ENCODE results near the gene ABTB2.

The ABTB2 gene

DNA sequence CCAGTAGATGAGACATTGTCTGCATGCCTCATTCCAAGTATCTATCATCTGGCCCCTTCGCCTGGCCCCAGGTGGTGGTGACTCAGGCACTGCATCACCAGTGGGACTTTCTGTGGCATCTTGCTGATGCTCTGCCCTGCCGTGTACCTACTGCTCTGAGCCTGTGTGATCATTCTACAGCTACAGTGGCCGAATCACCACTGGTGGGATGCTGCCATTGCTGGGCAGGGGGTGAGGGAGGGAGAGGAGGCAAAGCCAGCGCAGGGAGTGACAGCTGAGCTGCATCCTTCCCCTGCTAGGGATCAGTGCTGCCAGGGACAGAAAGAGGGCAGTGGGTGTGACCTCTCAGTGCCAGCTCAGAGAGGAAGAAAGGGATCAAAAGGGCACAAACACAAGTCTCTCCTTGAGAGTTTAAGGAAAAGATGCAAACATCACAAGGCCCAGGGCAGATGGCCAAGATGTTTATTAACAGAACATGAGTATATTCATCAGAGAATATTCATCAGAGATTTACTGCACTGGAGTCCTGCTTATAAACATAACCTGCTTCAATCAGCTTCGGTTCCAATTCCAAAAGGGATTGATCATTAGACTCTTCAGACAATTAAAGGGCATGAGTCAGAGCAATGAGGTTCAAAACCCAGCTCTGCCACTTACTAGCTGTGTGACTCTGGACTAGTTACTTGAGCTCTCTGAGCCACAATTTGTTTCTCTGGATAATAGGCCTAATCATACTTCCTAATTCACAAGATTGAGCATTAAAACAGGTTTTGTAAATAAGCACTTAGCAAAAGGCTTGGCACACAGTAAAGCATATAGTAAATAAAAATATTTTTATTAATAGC, 142.6 kb downstream of the ABTB2 start:
- peak; percentile 11 to 58 for DNase-seq (ENCODE audit: low read depth in 2 of 2)

DNA sequence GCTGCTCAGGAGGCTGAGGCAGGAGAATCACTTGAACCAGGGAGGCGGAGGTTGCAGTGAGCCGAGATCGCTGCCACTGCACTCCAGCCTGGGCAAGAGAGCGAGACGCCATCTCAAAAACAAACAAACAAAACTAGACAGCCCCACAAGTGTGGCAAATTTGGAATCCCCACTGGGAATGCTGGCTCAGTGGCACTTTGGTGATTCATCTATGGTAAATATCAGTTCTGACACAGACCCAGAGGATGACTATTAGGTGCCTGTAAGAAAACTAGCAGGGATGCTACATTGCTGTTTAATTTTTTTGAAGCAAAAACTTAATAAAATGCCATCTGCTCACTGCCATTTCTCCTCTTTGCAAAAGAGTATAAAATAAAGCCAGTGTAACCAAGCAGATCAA, 144.4 kb downstream of the ABTB2 start:
- no peak for DNase-seq (ENCODE audit: low read depth in 2 of 2)

DNA sequence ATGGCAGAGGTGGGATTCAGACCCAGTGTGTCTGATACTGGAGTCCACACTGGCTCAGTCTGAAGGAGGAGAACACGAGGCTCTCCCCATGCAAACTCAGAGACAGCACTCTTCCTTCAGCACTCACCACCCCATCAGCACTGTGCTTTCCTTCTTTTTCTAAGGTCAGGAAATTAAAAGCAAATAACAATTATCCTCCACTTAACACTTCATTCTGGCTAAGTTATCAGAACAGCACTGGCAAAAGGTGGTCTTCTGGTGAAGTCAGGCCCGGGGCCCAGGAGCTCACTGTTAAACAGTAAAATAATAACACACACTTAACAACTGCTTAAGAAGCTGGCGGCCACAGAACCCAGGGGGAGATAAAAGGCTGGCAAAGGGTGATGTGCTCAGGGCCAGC, 145.2 kb downstream of the ABTB2 start:
- no peak for DNase-seq (ENCODE audit: low read depth in 2 of 2)

DNA sequence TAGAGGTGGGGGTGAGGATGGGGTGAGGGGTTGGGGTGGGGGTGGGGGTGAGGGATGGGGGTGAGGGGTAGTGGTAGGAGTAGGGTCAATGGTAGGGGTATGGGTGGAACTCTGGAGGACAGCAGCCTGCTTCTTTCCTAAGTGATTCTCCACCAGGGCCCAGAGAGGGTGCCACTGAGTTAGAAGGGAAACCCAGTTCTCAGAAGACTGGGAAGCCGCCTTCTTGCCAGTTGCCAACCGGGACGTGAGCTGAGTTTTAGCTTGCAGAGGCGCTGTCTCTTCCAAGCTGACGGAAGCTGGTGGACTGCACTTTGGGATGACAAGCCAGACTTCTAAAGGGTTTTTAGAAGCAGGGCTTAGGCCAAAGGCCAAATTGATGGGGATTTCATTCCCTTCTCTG, 148.0 kb downstream of the ABTB2 start:
- DNase-seq (ENCODE audit: low read depth in 2 of 2): no peak

DNA sequence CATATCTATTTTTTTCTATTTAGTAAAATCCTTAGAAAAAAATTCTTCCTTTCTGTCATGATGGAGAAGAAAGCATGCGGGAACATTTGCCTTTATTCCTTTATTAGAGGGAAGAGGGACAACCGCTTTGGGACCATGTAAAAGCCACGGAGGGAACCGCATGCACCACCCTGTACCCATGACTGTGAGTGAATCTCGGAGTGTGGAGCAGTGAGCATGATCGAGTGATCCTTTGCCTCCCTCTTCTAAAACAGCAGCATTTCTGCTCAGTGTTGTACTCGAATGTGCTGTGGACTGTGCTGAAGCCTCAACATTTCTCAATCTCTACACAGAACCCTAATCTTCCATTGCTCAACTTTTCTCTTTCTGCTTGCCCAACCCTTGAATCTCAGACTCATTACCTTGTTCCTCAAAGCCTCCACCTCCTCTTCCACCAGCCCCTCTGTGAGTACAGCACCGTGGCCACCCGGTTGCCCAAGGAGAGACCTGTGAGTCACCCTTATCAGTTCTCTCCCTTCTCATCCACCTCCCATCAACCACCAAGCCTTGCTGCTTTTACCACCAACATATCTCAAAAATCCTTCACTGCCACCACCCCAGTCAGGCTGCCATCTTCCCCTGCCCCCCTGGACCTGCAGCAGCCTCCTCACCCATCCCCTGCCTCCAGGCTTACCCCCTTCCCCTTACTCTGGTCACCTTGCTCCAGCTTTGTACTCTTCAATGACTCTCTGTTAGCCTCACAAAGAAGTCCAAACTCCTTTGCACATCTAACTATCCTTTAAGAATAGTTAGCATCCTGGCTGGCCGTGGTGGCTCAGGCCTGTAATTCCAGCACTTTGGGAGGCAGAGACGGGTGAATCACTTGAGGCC, 149.3 kb downstream of the ABTB2 start:
- no peak for DNase-seq (ENCODE audit: low read depth in 2 of 2)

DNA sequence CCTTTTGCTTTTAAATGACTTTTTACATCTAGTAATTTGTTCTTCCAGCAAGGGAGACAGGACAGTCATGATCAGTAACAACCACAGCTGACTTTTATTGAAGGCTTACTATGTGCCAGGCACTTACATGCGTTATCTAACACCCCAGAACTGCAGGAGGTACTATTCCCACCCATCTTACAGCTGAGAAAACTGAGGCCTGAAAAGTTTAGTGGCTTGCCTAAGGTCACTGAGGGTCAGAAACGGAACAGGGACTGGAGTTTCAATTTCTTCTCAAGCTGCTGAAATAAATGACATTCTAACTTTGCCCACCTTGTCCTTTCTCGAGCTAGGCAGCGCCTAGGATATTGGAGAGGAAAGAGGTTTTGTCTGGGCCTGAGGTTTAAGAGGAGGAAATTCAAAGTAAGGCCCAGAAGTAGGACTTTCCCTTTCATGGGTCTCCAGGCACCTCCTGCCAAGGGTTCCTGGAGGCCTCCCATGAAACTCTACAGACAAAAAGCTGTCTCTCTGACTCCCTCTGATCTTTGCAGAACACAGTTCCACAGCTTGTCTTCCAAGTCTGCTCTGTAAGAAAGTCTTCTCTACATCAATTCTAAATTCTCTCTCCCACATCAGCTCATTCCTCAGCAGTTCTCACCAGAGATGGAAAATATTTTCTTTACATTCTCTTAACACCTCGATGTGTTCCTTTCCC, 150.2 kb downstream of the ABTB2 start:
- DNase-seq (ENCODE audit: low read depth in 2 of 2): no peak

DNA sequence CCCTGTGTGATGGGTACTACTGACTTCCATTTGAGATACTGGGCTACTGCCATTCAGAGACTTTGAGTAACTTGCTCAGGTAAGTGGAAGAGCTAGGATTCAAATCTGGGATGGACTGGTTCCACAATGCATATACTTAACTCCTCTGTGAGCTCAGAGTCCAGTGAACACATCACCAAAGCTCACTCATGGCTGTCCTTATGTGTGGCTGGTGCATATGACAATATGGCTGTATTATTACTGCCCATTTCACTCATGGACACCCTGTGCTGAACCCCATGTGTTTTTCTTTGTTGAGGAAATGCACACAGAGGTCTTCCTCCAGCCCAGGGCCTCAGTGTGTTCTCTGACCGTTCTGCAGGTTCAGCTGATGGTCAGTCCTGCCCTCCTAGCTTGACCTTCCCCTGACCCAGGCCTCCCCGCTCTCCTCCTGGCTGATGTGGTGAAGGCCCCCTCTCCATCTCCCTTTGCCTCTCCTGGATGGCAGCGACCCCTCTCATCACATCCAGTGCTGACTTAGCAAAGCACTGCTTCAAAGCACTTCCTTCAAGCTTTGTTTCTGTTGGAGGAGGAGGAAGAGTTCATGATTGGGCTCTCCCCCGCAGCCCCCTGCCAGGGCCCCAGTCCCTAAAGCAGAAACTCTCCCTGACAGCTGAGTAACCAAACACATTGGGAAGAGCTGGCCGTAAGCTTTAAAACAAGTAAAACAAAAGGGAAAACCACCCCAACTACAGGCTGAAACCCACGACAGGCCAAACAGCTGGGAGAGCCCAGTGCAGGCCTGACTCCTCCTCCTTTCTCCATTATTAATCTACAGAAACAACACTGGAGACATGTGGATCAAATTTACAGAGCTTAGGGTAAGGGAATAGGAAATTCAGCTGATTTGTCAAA, 151.2 kb downstream of the ABTB2 start:
- DNase-seq (ENCODE audit: low read depth in 2 of 2): no peak

DNA sequence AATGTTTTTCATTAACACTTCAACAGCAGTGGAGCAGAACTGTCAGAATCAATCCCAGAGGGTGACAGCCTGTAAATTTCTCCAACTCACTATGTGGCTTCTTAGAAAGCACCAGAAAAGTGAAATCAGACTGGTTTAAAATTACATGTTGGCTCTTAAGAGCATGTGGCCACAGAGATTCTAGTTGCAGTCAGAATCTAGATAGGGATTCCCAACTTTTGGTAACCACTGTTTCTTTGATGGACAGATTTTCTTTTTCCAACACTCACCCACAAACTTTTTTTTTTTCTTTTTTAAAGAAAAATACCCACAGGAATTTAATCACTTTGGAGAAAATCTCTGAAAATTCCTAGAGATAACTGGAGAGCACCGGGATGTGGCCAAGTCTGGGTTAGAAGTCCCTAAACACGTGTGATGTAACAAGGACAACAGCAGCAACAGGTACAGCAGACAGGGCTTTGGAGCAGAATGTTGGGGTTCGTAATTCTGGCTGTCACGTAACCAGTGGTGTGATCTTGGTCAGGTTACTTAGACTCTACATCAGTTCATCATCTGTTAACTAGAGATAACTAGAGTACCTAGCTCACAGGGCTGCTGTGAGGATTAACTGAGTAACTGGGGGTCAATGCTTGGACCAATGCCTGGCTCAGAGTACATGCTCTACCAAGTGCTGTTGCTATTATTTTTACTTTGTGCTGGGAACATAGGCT, 152.3 kb downstream of the ABTB2 start:
- no peak for DNase-seq (ENCODE audit: low read depth in 2 of 2)

DNA sequence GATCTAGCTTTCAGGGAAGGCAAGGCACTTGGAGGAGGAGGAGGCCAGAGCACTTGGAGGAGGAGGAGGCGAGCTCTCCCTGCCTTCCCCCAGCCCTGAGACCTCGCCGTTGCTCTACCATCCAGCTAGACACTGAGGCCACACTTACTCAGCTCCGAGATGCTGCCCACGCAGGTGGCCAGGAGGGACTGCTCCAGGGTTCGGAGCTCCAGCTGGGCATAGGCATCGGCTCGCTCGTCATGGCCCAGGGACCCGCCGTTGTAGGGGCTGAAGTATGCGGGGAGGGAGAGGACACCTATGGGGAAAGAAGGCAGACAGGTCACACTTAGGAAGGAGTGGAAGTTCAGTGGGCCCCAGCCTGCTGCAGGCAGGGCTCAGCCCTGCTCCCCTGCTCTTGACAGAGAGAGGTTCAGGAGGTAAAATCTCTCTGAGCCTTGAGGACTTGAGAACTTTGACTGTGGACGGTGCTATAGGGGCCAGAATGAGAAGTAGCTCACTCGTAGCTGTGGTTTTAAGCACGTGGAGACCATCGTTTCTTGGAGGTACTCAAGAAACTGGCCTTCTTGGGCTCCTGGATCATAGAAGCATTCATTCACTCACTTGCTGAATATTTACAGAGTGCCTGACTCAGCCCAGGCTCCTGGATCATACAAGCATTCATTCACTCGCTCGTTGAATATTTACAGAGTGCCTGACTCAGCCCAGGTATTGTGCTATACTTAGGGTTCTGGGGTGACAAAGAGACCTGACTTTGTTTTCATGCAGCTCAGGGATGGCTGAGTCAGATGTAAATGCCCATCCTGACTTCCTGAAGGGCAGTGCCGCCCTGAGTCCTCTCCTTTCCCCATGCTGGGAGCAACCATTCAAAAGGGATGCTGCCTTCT, 153.2 kb downstream of the ABTB2 start:
- DNase-seq (ENCODE audit: low read depth in 2 of 2): no peak

DNA sequence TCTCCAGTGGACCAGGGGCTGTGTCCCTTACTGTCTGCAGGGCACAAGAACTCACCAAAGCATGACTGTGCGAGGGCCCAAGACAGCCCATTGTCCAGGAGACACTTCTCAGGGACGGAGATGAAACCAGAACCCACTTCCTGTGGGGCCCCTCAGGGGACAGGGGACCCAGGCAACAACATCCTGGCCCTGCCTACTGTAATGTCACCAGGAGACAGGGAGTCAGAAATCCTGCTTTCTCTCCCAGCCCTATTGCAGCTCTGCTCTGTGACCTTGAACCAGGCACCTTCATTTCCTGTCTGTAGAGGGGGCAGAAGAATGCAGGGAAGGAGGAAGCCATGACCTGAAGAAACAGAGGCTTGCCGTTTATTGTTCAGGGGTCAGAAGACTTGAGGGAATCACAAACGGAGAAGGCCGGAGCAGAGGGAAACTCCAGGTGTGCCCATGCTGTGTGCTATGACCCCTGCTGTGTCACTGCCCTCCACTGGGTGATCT, 154.4 kb downstream of the ABTB2 start:
- no peak for DNase-seq (ENCODE audit: low read depth in 2 of 2)

DNA sequence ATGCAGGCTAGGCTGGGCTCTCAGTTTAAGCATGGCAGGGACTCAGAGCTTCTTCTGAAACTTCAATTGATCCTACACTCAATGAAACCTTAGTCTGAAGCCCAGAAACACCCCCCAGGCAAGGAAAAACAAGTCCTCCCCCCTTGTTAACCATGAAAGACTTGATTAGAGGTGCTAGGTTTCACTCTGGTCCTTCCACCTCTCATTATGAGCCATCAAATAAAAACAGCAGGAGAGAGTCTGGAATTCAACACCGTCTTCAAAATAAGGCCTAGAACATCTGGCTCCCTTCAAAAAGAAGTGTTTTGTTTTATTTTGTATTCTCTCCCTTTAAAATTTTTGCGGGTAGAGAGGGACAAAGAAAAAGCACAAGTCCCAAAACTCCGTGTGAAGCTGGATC, 156.7 kb downstream of the ABTB2 start:
- DNase-seq (ENCODE audit: low read depth in 2 of 2): no peak

DNA sequence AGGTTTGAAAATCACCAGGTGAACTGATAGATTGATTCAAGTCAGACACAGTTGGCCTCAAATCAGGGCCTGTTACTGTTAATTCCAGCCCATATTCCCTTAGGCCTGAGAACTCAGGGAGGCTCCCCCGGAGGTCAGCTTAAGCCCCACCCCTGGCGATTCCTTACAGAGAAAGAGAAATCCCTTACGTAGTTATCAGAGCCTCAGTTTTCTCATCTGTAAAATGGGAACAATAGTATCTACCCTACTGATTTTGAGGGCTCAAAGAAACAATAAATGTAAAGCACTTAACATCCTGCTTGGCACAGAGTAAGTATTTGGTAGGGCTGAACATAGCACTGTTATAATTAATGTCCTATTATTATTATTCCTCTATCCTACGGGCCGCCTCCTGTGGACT, 158.3 kb downstream of the ABTB2 start:
- DNase-seq (ENCODE audit: low read depth in 2 of 2): no peak

DNA sequence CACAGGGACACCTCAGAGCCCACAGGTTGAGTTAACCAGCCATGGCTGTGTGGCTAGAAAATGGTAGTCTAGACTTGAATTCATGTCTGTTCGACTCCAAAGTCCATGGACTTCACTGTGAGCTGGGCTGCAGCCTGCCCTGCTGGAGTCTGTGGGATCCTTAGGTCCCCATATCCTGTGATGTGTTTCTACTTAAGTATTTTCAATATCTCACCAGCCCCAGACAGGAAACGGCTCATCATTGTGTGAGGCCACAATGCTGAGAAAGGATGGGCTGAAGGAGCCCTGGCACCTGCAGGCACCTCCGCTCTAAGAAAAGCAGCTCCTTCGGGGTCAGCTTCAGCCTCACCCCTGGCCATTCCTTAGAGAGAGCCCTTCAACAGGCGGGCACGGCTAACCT, 159.3 kb downstream of the ABTB2 start:
- DNase-seq (ENCODE audit: low read depth in 2 of 2): no peak

DNA sequence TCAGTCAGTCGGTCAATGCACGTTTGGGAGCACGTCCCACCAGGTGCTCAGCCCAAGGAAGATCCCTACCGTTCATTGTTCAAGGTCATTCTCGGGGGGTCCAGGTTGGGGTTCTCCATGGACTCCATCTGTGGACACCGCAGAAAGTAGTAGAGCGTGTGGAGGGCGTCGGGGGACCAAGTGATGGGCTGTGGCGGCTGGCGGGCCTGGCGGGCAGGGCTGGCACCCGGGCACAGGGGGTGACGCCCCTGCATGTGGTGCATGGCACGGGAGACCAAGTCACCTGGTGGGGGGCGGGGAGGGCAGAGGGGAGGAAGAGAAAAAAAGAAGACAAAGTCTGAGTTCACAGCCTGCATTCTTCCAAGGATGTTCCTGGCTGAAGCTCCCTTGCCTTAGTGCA, 160.6 kb downstream of the ABTB2 start:
- DNase-seq (ENCODE audit: low read depth in 2 of 2): no peak

DNA sequence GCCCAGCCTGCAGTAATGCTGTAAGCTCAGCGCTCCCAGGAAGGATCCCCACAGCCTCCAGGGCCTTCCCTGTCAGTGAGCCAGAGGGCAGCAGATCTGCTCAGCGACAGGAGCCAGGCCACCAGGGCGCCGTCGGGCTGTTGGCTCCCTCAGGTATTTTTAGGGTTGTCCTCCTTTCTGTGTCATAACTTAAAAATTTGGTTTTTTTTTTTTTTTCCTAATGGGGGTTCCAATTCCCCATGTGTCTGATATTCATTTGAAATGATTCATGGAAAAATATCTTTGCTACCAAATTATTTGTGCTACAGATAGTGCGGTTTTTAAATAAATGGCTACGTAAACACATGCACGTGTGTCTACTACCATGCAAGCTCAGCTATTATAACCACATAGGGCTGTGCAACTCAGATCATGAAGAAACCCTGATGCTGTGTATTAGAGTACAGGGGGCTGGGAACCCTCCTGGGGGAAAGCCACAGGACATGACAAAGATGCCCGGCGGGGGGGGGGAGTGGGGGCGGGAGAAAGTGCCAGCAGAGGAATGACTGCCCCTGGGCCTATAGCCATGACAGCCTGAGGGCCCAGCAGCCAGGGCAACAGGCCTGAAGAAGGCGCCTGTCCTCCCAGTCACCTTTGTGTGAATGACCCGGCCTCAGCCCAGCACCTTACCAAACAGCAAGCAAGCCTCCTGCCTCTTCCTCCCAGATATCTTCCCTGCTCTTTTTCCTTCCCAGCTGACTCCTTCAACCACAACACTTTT, 163.1 kb downstream of the ABTB2 start:
- DNase-seq (ENCODE audit: low read depth in 2 of 2): no peak

DNA sequence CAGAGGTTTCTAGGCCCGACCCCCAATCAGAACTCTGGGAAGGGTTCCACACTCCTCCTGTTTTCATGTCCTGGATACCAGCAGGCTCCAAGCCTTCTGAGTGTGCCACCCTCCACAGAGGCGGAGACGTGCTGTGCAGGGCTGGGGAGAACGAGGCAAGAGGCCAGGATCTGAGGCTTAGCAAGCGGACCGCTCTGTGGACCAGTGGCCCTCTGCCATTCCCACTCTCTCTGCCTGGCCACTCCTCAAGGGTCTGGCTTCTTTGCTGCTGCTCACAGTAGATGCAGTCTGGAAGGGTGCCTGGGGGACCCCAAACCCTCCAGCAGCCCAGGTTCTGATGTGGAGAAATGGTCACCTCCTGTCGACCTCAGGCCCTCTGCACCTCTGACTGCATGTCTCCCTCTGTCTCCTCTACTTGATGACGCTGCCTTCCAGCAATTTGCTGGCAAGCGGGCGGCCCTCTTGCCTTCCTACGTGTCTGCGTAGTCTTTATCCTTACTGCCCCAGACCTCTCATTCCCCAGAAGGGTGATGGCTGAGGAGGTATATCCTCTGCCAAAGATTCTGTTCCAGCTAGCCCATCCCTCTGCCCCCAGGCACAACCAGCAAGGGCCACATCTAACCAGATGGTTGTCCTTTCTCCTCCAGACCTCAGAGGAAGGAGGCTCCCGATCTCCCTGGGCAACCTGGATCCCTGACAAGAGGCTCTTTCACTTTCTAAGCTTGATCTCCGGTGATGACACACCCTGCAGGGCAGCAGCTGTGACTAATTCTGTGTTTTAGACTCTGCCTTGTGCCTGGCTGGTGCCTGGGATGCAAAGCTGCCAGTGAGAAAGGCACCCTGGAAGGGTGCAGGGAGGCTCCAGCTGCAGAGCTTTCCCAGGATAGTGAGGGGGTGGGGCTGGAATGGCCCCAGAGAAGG, 165.1 kb downstream of the ABTB2 start:
- DNase-seq (ENCODE audit: low read depth in 2 of 2): no peak

DNA sequence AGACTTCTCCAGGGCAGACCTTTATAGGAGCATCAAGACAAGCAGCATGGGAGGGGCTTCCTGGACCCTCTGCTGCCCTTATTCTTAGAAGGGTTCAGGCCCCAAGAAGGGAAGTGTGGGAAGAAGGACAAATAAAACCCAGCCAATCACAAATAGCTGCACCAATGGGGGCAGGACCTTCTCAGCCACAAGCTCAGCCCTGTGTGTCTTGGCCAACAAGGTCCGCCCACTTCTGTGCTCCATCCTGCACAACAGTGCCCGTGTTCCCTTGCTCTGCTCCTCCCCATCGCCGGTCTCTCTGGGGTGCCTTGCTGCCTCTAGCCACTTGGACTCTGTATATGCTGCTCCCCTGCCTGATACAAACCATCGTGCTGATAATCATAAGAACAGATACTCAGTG, 166.2 kb downstream of the ABTB2 start:
- no peak for DNase-seq (ENCODE audit: low read depth in 2 of 2)
